A673 (cell line): ENCODE results near the gene FGFR2.

Experiments used
- EZH2 ChIP-seq: fragments of 200-600 bp; sonication (generic); IDR thresholded peaks from 2 replicates; pipeline ENCODE4 v1.6.1; 2017; ENCODE audit warnings: borderline replicate concordance, low read depth, mild to moderate bottlenecking, mixed read lengths, antibody characterized with exemption, low read length; ENCODE audit not compliant: poor library complexity, severe bottlenecking
- TF ChIP-seq, protein P1 (sequence below): fragments of 300-800, 200-600 bp; sonication (generic); conservative IDR thresholded peaks from 2 replicates; pipeline ENCODE4 v1.5.1; 2017; ENCODE audit warnings: low read depth, mild to moderate bottlenecking, antibody characterized with exemption, low read length, moderate library complexity, mixed read lengths

DNA sequence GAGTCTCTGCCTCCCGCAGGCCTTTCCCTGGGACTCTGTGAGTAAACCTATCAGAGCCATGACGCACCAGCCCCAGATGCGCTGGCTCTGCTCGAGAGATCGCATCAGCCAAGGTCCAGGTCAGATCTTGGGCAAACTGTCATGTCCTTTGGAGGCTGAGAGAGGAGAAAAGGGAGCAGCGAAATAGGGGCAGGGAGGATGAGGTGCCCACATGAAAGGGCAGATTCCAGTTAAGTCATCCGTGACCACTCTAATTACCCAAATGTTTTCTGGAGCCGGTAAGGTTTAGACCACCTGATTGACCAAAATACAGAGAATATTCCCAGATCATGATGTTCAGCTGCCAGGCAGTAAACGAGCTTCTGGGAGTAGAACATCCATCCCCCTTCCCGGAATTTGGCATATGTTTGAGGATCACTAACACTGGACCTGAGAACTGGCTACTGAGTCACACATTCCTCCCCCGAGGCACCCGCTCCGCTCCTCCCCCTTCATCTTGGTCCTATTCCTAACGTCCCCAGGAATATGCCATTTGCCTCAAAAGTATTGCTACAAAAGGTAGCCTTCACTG is 88.0 kb downstream of the FGFR2 start:
- TF ChIP-seq, protein P1, sequence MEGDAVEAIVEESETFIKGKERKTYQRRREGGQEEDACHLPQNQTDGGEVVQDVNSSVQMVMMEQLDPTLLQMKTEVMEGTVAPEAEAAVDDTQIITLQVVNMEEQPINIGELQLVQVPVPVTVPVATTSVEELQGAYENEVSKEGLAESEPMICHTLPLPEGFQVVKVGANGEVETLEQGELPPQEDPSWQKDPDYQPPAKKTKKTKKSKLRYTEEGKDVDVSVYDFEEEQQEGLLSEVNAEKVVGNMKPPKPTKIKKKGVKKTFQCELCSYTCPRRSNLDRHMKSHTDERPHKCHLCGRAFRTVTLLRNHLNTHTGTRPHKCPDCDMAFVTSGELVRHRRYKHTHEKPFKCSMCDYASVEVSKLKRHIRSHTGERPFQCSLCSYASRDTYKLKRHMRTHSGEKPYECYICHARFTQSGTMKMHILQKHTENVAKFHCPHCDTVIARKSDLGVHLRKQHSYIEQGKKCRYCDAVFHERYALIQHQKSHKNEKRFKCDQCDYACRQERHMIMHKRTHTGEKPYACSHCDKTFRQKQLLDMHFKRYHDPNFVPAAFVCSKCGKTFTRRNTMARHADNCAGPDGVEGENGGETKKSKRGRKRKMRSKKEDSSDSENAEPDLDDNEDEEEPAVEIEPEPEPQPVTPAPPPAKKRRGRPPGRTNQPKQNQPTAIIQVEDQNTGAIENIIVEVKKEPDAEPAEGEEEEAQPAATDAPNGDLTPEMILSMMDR = no peak
- no peak for TF ChIP-seq EZH2
